ENCODE measurements around the gene ARHGAP30. TPM values are rescaled to one million over a fixed set of nuclear protein-coding genes. Genes with fewer than 3 reads are reported as not detected.
A peak's percentile ranks its signal among the peaks of the same experiment; 100 is the strongest.
"Not testable (repeated sequence)": the region's sequence is repeated elsewhere in the genome, so short reads cannot be mapped to it uniquely, and the experiment has no call there.

Gene ARHGAP30
- total RNA-seq, 5 donors from 2014 or later (not counting 1 experiment from before 2014, with no cell fraction given) = 193 to 299 (median 279) TPM

DNA sequence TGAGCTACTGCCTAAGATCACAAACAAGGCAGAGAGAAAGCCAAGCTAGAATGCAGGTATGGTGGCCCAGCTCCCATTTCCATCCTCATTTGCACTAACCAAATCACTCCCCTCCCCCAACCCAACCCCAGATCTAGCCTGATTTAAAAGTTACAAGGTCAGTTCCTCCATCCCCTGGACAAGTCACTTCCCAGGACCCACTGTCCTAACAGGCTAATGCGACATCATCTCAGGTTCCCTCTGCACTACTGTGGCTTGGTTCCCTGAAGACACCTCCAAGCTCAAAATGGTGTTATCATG is 51.1 kb downstream of the ARHGAP30 start:
- DNase-seq (no peak), ATAC-seq (replicated peaks in 1 of 4) (no peak)
- peaks cover 13 to 28% of the 10 kb centered on the region in 2 experiments for H3K4me1 ChIP-seq (ENCODE audit: control insufficient read depth in 1 of 2, extremely low read depth in 1 of 2, insufficient read depth in 2 of 2, low read length in 2 of 2)
- no peak overlapping the region for H3K4me3 ChIP-seq (ENCODE audit: control insufficient read depth in 1 of 2, extremely low read depth in 1 of 2, low read length in 1 of 2)
- H3K27ac ChIP-seq (ENCODE audit: low read length) = no peak overlapping the region
- ChIA-PET CTCF (interaction anchor here in 1 of 2 donors (1.2 kb wide), 1 partner anchor 23 kb away, joined by 3 read pairs; no protein-coding TSS in a partner anchor), POLR2A (no interaction called here)
- Mint-ChIP-seq H3K27ac (peak overlapping the region; percentile 60 to 76), H3K4me3 (peak overlapping the region in 1 of 3 donors; percentile 92), H3K9me3 (no peaks in the 10 kb centered on the region), H3K27me3 (no peaks in the 10 kb centered on the region), H3K4me1 (peaks cover 37 to 51% (median 48%) of the 10 kb centered on the region in 3 donors), H3K36me3 (no peaks in the 10 kb centered on the region)
- no peaks in the 10 kb centered on the region for H3K9me3 ChIP-seq
- WGBS (ENCODE audit: insufficient coverage) = no CpG with 5 or more reads among the region's 1 CpG
- H3K27me3 ChIP-seq (replicated peaks in 1 of 2; ENCODE audit: control insufficient read depth in 2 of 2, extremely low read depth in 1 of 2, insufficient read depth in 2 of 2, low read length in 1 of 2) = no peaks in the 10 kb centered on the region
- no peaks in the 10 kb centered on the region for H3K36me3 ChIP-seq (ENCODE audit: control insufficient read depth in 2 of 2, extremely low read depth in 1 of 2, insufficient read depth in 1 of 2, low read length in 1 of 2)

DNA sequence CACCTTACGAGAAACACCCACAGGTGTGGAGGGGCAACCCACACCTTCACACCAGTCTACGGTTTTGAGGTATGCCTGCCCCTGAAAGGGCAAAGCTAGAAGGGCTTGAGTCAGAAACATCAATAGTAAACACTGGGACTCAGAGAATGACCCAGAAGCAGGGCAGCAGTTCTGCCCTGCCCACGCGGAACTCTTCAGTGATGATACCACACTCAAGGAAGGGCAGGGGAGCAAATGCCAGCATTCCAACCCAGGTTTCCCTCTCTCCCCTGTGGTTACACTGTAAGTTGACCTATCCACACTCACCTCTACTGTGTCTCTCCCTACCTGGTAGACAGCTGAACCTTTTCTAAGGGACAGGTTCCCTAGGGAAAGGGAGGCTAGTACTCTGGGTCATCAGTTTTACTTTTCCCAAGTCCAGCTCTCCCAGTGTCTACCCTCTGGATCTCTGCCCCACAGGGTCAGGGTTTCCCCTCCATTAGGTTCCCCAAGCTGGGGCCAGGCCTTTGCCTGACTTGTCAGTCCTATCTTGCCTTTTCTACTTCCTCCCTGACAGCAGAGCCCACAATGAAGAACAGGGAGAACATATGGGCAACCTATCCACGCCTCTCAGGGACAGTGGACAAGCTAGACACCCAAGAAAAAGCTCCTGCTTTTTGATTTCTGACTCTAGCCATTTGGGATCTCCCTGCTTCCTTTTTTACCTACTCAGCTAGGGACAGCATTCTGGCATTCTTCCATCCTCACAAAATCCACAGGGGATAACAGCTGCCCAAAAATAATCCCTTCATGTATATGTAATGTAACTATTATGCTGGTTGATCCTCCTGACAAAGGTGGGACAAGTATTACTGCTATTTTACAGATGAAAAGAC is 51.7 kb downstream of the ARHGAP30 start:
- Mint-ChIP-seq H3K27me3 (no peaks in the 10 kb centered on the region), H3K4me3 (no peak overlapping the region), H3K36me3 (no peaks in the 10 kb centered on the region), H3K9me3 (no peaks in the 10 kb centered on the region), H3K27ac (peak overlapping the region; percentile 60 to 77), H3K4me1 (peaks cover 42 to 57% (median 53%) of the 10 kb centered on the region in 3 donors)
- no peak overlapping the region for H3K27ac ChIP-seq (ENCODE audit: low read length)
- ChIA-PET POLR2A (interaction anchor here in 1 of 2 donors (0.6 kb wide), 1 partner anchor 212 kb away, joined by 11 read pairs; no protein-coding TSS in a partner anchor), CTCF (interaction anchor here (0.6 to 0.8 kb wide), 2 partner anchors 27 to 112 kb away, joined by 3 to 4 read pairs; no protein-coding TSS in a partner anchor)
- DNase-seq = no peak
- no peaks in the 10 kb centered on the region for H3K36me3 ChIP-seq (ENCODE audit: control insufficient read depth in 2 of 2, extremely low read depth in 1 of 2, insufficient read depth in 1 of 2, low read length in 1 of 2)
- H3K9me3 ChIP-seq = no peaks in the 10 kb centered on the region
- H3K27me3 ChIP-seq (replicated peaks in 1 of 2; ENCODE audit: control insufficient read depth in 2 of 2, extremely low read depth in 1 of 2, insufficient read depth in 2 of 2, low read length in 1 of 2) = no peaks in the 10 kb centered on the region
- WGBS (ENCODE audit: insufficient coverage) = 84% methylated on average over 4 of the region's 5 CpGs
- peaks cover 19 to 34% of the 10 kb centered on the region in 2 experiments for H3K4me1 ChIP-seq (ENCODE audit: control insufficient read depth in 1 of 2, extremely low read depth in 1 of 2, insufficient read depth in 2 of 2, low read length in 2 of 2)
- no peak for ATAC-seq (replicated peaks in 1 of 4)
- no peak overlapping the region for H3K4me3 ChIP-seq (ENCODE audit: control insufficient read depth in 1 of 2, extremely low read depth in 1 of 2, low read length in 1 of 2)

DNA sequence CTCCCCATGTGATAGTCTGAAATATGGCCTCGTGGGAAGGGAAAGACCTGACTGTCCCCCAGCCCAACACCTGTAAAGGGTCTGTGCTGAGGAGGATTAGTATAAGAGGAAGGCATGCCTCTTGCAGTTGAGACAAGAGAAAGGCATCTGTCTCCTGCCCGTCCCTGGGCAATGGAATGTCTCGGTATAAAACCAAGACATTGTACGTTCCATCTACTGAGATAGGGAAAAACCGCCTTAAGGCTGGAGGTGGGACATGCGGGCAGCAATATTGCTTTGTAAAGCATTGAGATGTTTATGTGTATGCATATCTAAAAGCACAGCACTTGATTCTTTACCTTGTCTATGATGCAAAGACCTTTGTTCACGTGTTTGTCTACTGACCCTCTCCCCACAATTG is 52.5 kb downstream of the ARHGAP30 start:
- H3K4me3 Mint-ChIP-seq; H3K27me3 ChIP-seq (replicated peaks in 1 of 2; ENCODE audit: control insufficient read depth in 2 of 2, extremely low read depth in 1 of 2, insufficient read depth in 2 of 2, low read length in 1 of 2); H3K27ac ChIP-seq (ENCODE audit: low read length); POLR2A ChIA-PET; H3K9me3 ChIP-seq; ATAC-seq (replicated peaks in 1 of 4); H3K36me3 Mint-ChIP-seq; DNase-seq; H3K4me3 ChIP-seq (ENCODE audit: control insufficient read depth in 1 of 2, extremely low read depth in 1 of 2, low read length in 1 of 2); H3K27me3 Mint-ChIP-seq; CTCF ChIA-PET; H3K9me3 Mint-ChIP-seq; H3K36me3 ChIP-seq (ENCODE audit: control insufficient read depth in 2 of 2, extremely low read depth in 1 of 2, insufficient read depth in 1 of 2, low read length in 1 of 2): not testable (repeated sequence)
- 93% methylated on average over 3 of the region's 7 CpGs for WGBS (ENCODE audit: insufficient coverage)
- Mint-ChIP-seq H3K4me1 (peaks cover 44 to 60% (median 57%) of the 10 kb centered on the region in 3 donors), H3K27ac (peak overlapping the region; percentile 53 to 77)
- H3K4me1 ChIP-seq (ENCODE audit: control insufficient read depth in 1 of 2, extremely low read depth in 1 of 2, insufficient read depth in 2 of 2, low read length in 2 of 2) = peaks cover 23 to 42% of the 10 kb centered on the region in 2 experiments

DNA sequence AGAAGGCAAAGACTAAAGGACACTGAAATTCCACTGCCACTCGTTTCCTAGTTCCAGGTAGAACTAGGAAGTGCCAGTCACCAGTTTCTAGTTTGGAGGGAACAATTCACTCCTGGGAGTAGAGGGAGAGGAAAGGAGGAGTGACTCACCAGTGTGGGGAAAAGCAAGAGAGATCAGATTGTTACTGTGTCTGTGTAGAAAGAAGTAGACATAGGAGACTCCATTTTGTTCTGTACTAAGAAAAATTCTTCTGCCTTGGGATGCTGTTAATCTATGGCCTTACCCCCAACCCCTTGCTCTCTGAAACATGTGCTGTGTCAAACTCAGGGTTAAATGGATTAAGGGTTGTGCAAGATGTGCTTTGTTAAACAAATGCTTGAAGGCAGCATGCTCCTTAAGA is 53.0 kb downstream of the ARHGAP30 start:
- H3K4me3 Mint-ChIP-seq; H3K36me3 ChIP-seq (ENCODE audit: control insufficient read depth in 2 of 2, extremely low read depth in 1 of 2, insufficient read depth in 1 of 2, low read length in 1 of 2); H3K27me3 ChIP-seq (replicated peaks in 1 of 2; ENCODE audit: control insufficient read depth in 2 of 2, extremely low read depth in 1 of 2, insufficient read depth in 2 of 2, low read length in 1 of 2); POLR2A ChIA-PET; ATAC-seq (replicated peaks in 1 of 4); H3K36me3 Mint-ChIP-seq; CTCF ChIA-PET; H3K27me3 Mint-ChIP-seq; H3K4me3 ChIP-seq (ENCODE audit: control insufficient read depth in 1 of 2, extremely low read depth in 1 of 2, low read length in 1 of 2); DNase-seq; H3K9me3 Mint-ChIP-seq; H3K9me3 ChIP-seq; H3K27ac ChIP-seq (ENCODE audit: low read length): not testable (repeated sequence)
- Mint-ChIP-seq H3K27ac (peak overlapping the region; percentile 33 to 88), H3K4me1 (peaks cover 48 to 59% (median 59%) of the 10 kb centered on the region in 3 donors)
- H3K4me1 ChIP-seq (ENCODE audit: control insufficient read depth in 1 of 2, extremely low read depth in 1 of 2, insufficient read depth in 2 of 2, low read length in 2 of 2) = peaks cover 28 to 44% of the 10 kb centered on the region in 2 experiments
- no CpG with 5 or more reads among the region's 1 CpG for WGBS (ENCODE audit: insufficient coverage)

- H3K27me3 ChIP-seq (replicated peaks in 1 of 2; ENCODE audit: control insufficient read depth in 2 of 2, extremely low read depth in 1 of 2, insufficient read depth in 2 of 2, low read length in 1 of 2) = no peaks in the 10 kb centered on the region
- H3K27ac ChIP-seq (ENCODE audit: low read length) = peak overlapping the region; percentile 89
- Mint-ChIP-seq H3K36me3 (no peaks in the 10 kb centered on the region), H3K4me1 (peaks cover 21 to 44% (median 41%) of the 10 kb centered on the region in 3 donors), H3K27ac (peak overlapping the region; percentile 97 to 99), H3K4me3 (peak overlapping the region; percentile 71 to 78 (median 78)), H3K27me3 (no peaks in the 10 kb centered on the region), H3K9me3 (no peaks in the 10 kb centered on the region)
- H3K9me3 ChIP-seq = no peaks in the 10 kb centered on the region
- peak overlapping the region; percentile 25 to 35 for H3K4me3 ChIP-seq (ENCODE audit: control insufficient read depth in 1 of 2, extremely low read depth in 1 of 2, low read length in 1 of 2)
- H3K4me1 ChIP-seq (ENCODE audit: control insufficient read depth in 1 of 2, extremely low read depth in 1 of 2, insufficient read depth in 2 of 2, low read length in 2 of 2) = peaks cover 20 to 27% of the 10 kb centered on the region in 2 experiments
- ChIA-PET POLR2A (interaction anchor here in 1 of 2 donors (0.6 kb wide), 1 partner anchor 54 kb away, joined by 3 read pairs; no protein-coding TSS in a partner anchor), CTCF (interaction anchor here in 1 of 2 donors (0.8 to 1.4 kb wide), 3 partner anchors 7 to 16 kb away, joined by 3 to 5 read pairs (median 3); partner anchors contain the start of gene F11R)
- peak; percentile 81 to 92 (median 86) for ATAC-seq (replicated peaks in 1 of 4)
- 3% methylated on average over 14 of the region's 15 CpGs for WGBS (ENCODE audit: insufficient coverage)
- peak; percentile 41 to 76 (median 58) for DNase-seq
- H3K36me3 ChIP-seq (ENCODE audit: control insufficient read depth in 2 of 2, extremely low read depth in 1 of 2, insufficient read depth in 1 of 2, low read length in 1 of 2) = no peaks in the 10 kb centered on the region
Measured at GRCh38 chr1:161013488-161014230, 56.0 kb downstream of the ARHGAP30 start.

GRCh38 chr1:161013131-161013487 is 56.6 kb downstream of the ARHGAP30 start:
- peak overlapping the region; percentile 97 to 99 for H3K27ac Mint-ChIP-seq
- peaks cover 20 to 27% of the 10 kb centered on the region in 2 experiments for H3K4me1 ChIP-seq (ENCODE audit: control insufficient read depth in 1 of 2, extremely low read depth in 1 of 2, insufficient read depth in 2 of 2, low read length in 2 of 2)
- H3K9me3 ChIP-seq = no peaks in the 10 kb centered on the region
- H3K27me3 Mint-ChIP-seq = no peaks in the 10 kb centered on the region
- H3K4me1 Mint-ChIP-seq = peaks cover 21 to 40% (median 37%) of the 10 kb centered on the region in 3 donors
- peak overlapping the region; percentile 71 to 78 (median 78) for H3K4me3 Mint-ChIP-seq
- peak overlapping the region; percentile 25 to 35 for H3K4me3 ChIP-seq (ENCODE audit: control insufficient read depth in 1 of 2, extremely low read depth in 1 of 2, low read length in 1 of 2)
- no peaks in the 10 kb centered on the region for H3K36me3 Mint-ChIP-seq
- ATAC-seq (replicated peaks in 1 of 4) (peak; percentile 2 to 36 (median 21)), DNase-seq (no peak)
- no peaks in the 10 kb centered on the region for H3K27me3 ChIP-seq (replicated peaks in 1 of 2; ENCODE audit: control insufficient read depth in 2 of 2, extremely low read depth in 1 of 2, insufficient read depth in 2 of 2, low read length in 1 of 2)
- H3K36me3 ChIP-seq (ENCODE audit: control insufficient read depth in 2 of 2, extremely low read depth in 1 of 2, insufficient read depth in 1 of 2, low read length in 1 of 2) = no peaks in the 10 kb centered on the region
- CTCF ChIA-PET = interaction anchor here (0.6 to 1.4 kb wide), 4 partner anchors 8 to 16 kb away, joined by 3 to 5 read pairs (median 4); partner anchors contain the start of gene F11R (in 1 of the 2)
- H3K9me3 Mint-ChIP-seq = no peaks in the 10 kb centered on the region
- H3K27ac ChIP-seq (ENCODE audit: low read length) = peak overlapping the region; percentile 89
- POLR2A ChIA-PET = interaction anchor here in 1 of 2 donors (0.6 kb wide), 1 partner anchor 55 kb away, joined by 3 read pairs; no protein-coding TSS in a partner anchor
